Measurements from ENCODE around the gene DHRSX.

DNA sequence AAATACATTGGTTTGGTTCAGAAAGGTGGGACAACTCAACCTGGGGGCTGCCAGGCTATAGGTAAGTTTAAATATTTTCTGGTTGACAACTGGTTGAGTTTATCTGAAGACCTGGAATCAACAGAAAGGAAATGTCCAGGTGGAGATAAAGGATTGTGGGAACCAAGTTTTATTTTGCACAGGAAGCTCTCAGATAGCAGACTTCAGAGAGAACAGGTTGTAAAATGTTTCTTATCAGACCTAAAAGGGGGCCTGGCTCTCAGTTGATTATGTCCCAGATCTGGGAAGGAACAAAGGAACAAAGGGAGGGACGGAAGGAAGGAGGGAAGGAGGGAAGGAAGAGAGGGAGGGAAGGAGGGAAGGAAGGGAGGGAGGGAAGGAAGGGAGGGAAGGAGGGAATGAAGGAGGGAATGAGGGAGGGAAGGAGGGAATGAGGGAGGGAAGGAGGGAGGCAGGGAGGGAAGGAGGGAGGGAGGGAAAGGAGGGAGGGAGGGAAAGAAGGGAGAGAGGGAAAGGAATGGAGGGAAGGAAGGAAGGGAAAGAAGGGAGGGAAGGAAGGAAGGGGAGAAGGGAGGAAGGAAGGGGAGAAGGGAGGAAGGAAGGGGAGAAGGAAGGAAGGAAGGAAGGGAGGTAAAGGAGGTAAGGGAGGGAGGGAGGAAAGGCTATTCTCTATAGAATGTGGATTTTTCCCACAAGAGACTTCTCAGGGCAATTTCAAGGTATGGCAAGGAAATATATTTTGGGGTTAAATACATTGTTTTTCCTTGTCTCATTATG, 186.7 kb downstream of the DHRSX start:
- TF ChIP-seq EZH2 (IDR thresholded peaks at IDR 0.05; ENCODE audit: borderline replicate concordance, insufficient read depth, low read depth, low read length, poor library complexity, severe bottlenecking) (no peak), CTCF (IDR thresholded peaks at IDR 0.05) (no peak)
